Osteoblast (primary cell): Measurements from ENCODE around the gene LIPC. TPM values are rescaled to one million over a fixed set of nuclear protein-coding genes. Genes with fewer than 3 reads are reported as not detected.

Source experiments
- DNase-seq: peaks from one replicate; pipeline ENCODE4 v3.0.0; 2011; ENCODE audit warnings: low spot score, mixed read lengths; ENCODE audit not compliant: insufficient read length; ENCODE audit errors: missing footprints
- H2AFZ ChIP-seq: 2 replicates; pipeline ENCODE4 v1.6.0; 2011; ENCODE audit warnings: mild to moderate bottlenecking, low read length
- H3K27ac ChIP-seq: 2 replicates; pipeline ENCODE4 v1.5.1; 2011; ENCODE audit warnings: mild to moderate bottlenecking, low read depth, low read length, moderate library complexity
- H3K27me3 ChIP-seq: 2 replicates; pipeline ENCODE4 v1.6.0; 2012; ENCODE audit warnings: mild to moderate bottlenecking, control low read depth, inconsistent platforms, low read length, moderate library complexity; ENCODE audit not compliant: insufficient read depth
- H3K36me3 ChIP-seq: 2 replicates; pipeline ENCODE4 v1.5.1; 2011; ENCODE audit warnings: mild to moderate bottlenecking, low read length, control low read depth, moderate library complexity; ENCODE audit not compliant: insufficient read depth
- H3K4me1 ChIP-seq: 2 replicates; pipeline ENCODE4 v1.5.1; 2011; ENCODE audit warnings: mild to moderate bottlenecking, low read length, control low read depth, moderate library complexity; ENCODE audit not compliant: insufficient read depth
- H3K4me2 ChIP-seq: 2 replicates; pipeline ENCODE4 v1.6.0; 2011; ENCODE audit warnings: mild to moderate bottlenecking, low read length; ENCODE audit not compliant: insufficient read depth
- H3K4me3 ChIP-seq: fragments of 200-600 bp; sonication (generic); 3 replicates; pipeline ENCODE4 v1.5.1; 2012; ENCODE audit warnings: mild to moderate bottlenecking, low read length, inconsistent platforms; ENCODE audit not compliant: insufficient read depth
- H3K79me2 ChIP-seq: 2 replicates; pipeline ENCODE4 v1.6.0; 2012; ENCODE audit warnings: mild to moderate bottlenecking, low read length, control low read depth, inconsistent platforms; ENCODE audit not compliant: insufficient read depth
- H3K9me3 ChIP-seq: 2 replicates; pipeline ENCODE4 v1.5.1; 2011; ENCODE audit warnings: low read depth, low read length, control low read depth
- H4K20me1 ChIP-seq: 2 replicates; pipeline ENCODE4 v1.6.0; 2012; ENCODE audit warnings: mild to moderate bottlenecking, low read length, control low read depth; ENCODE audit not compliant: insufficient read depth
- CTCF ChIP-seq: IDR thresholded peaks from 2 replicates; pipeline ENCODE4 v1.5.1; 2011; ENCODE audit warnings: mild to moderate bottlenecking, low read depth, low read length, moderate library complexity; ENCODE audit errors: extremely low read depth
- total RNA-seq: library from RNA; depleted of rRNA; stranded (reverse); fragments of >200 nt; gene quantifications from 2 replicates; pipeline ENCODE4 v1.2.3, GENCODE V29; 2012

LIPC gene
- total RNA-seq, 1 donor = 1.1 TPM

- no peak for DNase-seq
- H3K4me3 ChIP-seq = no peak overlapping the region
- no peaks in the 10 kb centered on the region for H3K4me1 ChIP-seq
- H3K4me2 ChIP-seq = no peak overlapping the region
- no peaks in the 10 kb centered on the region for H3K36me3 ChIP-seq
- H3K9me3 ChIP-seq = no peaks in the 10 kb centered on the region
- H3K27ac ChIP-seq = no peak overlapping the region
- no peak for TF ChIP-seq CTCF
- no peaks in the 10 kb centered on the region for H4K20me1 ChIP-seq
- no peak overlapping the region for H2AFZ ChIP-seq
- H3K79me2 ChIP-seq = no peaks in the 10 kb centered on the region
- peaks cover 14% of the 10 kb centered on the region for H3K27me3 ChIP-seq
These were observed 128.3 kb downstream of the LIPC start for GRCh38 chr15:58559904-58560588.

GRCh38 chr15:58561321-58561720 is 129.5 kb downstream of the LIPC start:
- no peaks in the 10 kb centered on the region for H3K4me1 ChIP-seq
- TF ChIP-seq CTCF = no peak
- no peaks in the 10 kb centered on the region for H3K79me2 ChIP-seq
- no peak overlapping the region for H3K4me3 ChIP-seq
- H2AFZ ChIP-seq = no peak overlapping the region
- H3K27ac ChIP-seq = no peak overlapping the region
- H4K20me1 ChIP-seq = no peaks in the 10 kb centered on the region
- DNase-seq = no peak
- H3K4me2 ChIP-seq = no peak overlapping the region
- H3K9me3 ChIP-seq = no peaks in the 10 kb centered on the region
- no peaks in the 10 kb centered on the region for H3K36me3 ChIP-seq
- peaks cover 11% of the 10 kb centered on the region for H3K27me3 ChIP-seq

GRCh38 chr15:58562135-58562534 is 130.3 kb downstream of the LIPC start:
- no peak for TF ChIP-seq CTCF
- H3K79me2 ChIP-seq = no peaks in the 10 kb centered on the region
- no peak for DNase-seq

GRCh38 chr15:58564981-58565380 is 133.2 kb downstream of the LIPC start:
- DNase-seq = no peak
- Histone ChIP-seq H3K79me2 (no peaks in the 10 kb centered on the region), H3K9me3 (no peaks in the 10 kb centered on the region), H3K4me3 (no peak overlapping the region), H3K27me3 (peaks cover 13% of the 10 kb centered on the region), H3K4me1 (no peaks in the 10 kb centered on the region), H2AFZ (no peak overlapping the region), H3K27ac (no peak overlapping the region), H4K20me1 (no peaks in the 10 kb centered on the region), H3K36me3 (no peaks in the 10 kb centered on the region), H3K4me2 (no peak overlapping the region)
- no peak for TF ChIP-seq CTCF

More at GRCh38 chr15:58562135-58562534, 130.3 kb downstream of the LIPC start:
- Histone ChIP-seq H4K20me1 (no peaks in the 10 kb centered on the region), H3K4me3 (no peak overlapping the region), H3K27me3 (peaks cover 13% of the 10 kb centered on the region), H3K9me3 (no peaks in the 10 kb centered on the region), H3K36me3 (no peaks in the 10 kb centered on the region), H3K4me2 (no peak overlapping the region), H3K4me1 (no peaks in the 10 kb centered on the region), H3K27ac (no peak overlapping the region), H2AFZ (no peak overlapping the region)
